GM21723 (cell line): ENCODE data around the gene ZBTB20.
"Not testable (repeated sequence)": the region's sequence is repeated elsewhere in the genome, so short reads cannot be mapped to it uniquely, and the experiment has no call there.

Experiments used
- ATAC-seq: cut with Tn5 transposase; IDR thresholded peaks from one replicate; pipeline ENCODE4 v1.9.1; 2021; ENCODE audit warnings: mild to moderate bottlenecking, moderate library complexity; ENCODE audit not compliant: unreplicated experiment

ZBTB20 gene

GRCh38 chr3:114694251-114694650 is 452.8 kb downstream of the ZBTB20 start:
- no peak for ATAC-seq

- ATAC-seq, result no peak
Measured at GRCh38 chr3:114691871-114692270, 455.2 kb downstream of the ZBTB20 start.

GRCh38 chr3:114690911-114691310 is 456.2 kb downstream of the ZBTB20 start:
- no peak for ATAC-seq

GRCh38 chr3:114687151-114687550 is 459.9 kb downstream of the ZBTB20 start:
- no peak for ATAC-seq

- no peak for ATAC-seq
Measured at GRCh38 chr3:114686621-114687020, 460.5 kb downstream of the ZBTB20 start.

- no peak for ATAC-seq
Measured at GRCh38 chr3:114685161-114685560, 461.9 kb downstream of the ZBTB20 start.

GRCh38 chr3:114680299-114680698 is 466.8 kb downstream of the ZBTB20 start:
- no peak for ATAC-seq

- not testable (repeated sequence) for ATAC-seq
Measured at GRCh38 chr3:114679773-114680172, 467.3 kb downstream of the ZBTB20 start.

- ATAC-seq, result no peak
Measured at GRCh38 chr3:114675104-114675503, 472.0 kb downstream of the ZBTB20 start.

- no peak for ATAC-seq
Measured at GRCh38 chr3:114674036-114674435, 473.1 kb downstream of the ZBTB20 start.

- ATAC-seq, result no peak
Measured at GRCh38 chr3:114673481-114673880, 473.6 kb downstream of the ZBTB20 start.

- ATAC-seq, result no peak
Measured at GRCh38 chr3:114672692-114673447, 474.2 kb downstream of the ZBTB20 start.

GRCh38 chr3:114671741-114672510 is 475.2 kb downstream of the ZBTB20 start:
- no peak for ATAC-seq

- no peak for ATAC-seq
Measured at GRCh38 chr3:114669614-114670013, 477.5 kb downstream of the ZBTB20 start.

- ATAC-seq, result no peak
Measured at GRCh38 chr3:114668099-114668498, 479.0 kb downstream of the ZBTB20 start.

- ATAC-seq, result no peak
Measured at GRCh38 chr3:114666623-114667022, 480.5 kb downstream of the ZBTB20 start.

GRCh38 chr3:114664006-114664405 is 483.1 kb downstream of the ZBTB20 start:
- no peak for ATAC-seq

- ATAC-seq, result no peak
Measured at GRCh38 chr3:114660808-114661207, 486.3 kb downstream of the ZBTB20 start.

- ATAC-seq, result no peak
Measured at GRCh38 chr3:114660124-114660523, 487.0 kb downstream of the ZBTB20 start.

- no peak for ATAC-seq
Measured at GRCh38 chr3:114659109-114660061, 487.7 kb downstream of the ZBTB20 start.

- ATAC-seq, result no peak
Measured at GRCh38 chr3:114651555-114651954, 495.5 kb downstream of the ZBTB20 start.
